HG02970 (cell line): ENCODE data around the gene TADA3.

Experiments
- ATAC-seq: cut with Tn5 transposase; IDR thresholded peaks from one replicate; pipeline ENCODE4 v1.9.1; 2021; ENCODE audit warnings: mild to moderate bottlenecking, moderate library complexity, moderate number of reproducible peaks; ENCODE audit not compliant: unreplicated experiment, low FRiP score

TADA3 gene

GRCh38 chr3:9810433-9810770 lies 18.1 kb upstream of the TADA3 start:
- no peak for ATAC-seq

GRCh38 chr3:9809615-9810432 lies 17.6 kb upstream of the TADA3 start, which contains the start of gene TTLL3:
TTLL3 (plus strand) TSS chr3:9810262; CDS start chr3:9810662, 400 bp downstream.
- no peak for ATAC-seq

- no peak for ATAC-seq
These were observed 17.0 kb upstream of the TADA3 start for GRCh38 chr3:9809239-9809614.

- peak; percentile 45 for ATAC-seq
These were observed 16.2 kb upstream of the TADA3 start for GRCh38 chr3:9808345-9809037.

GRCh38 chr3:9807981-9808344 lies 15.7 kb upstream of the TADA3 start:
- no peak for ATAC-seq

- ATAC-seq, result no peak
These were observed 14.7 kb upstream of the TADA3 start for GRCh38 chr3:9806688-9807589.

GRCh38 chr3:9806137-9806536 lies 13.9 kb upstream of the TADA3 start:
- no peak for ATAC-seq

- ATAC-seq, result no peak
These were observed 12.7 kb upstream of the TADA3 start for GRCh38 chr3:9804996-9805395.

GRCh38 chr3:9803494-9803893 lies 11.2 kb upstream of the TADA3 start:
- no peak for ATAC-seq

- no peak for ATAC-seq
These were observed 8.3 kb upstream of the TADA3 start for GRCh38 chr3:9800529-9800928.

GRCh38 chr3:9797196-9797945 lies 5.1 kb upstream of the TADA3 start:
- ATAC-seq, result no peak

- no peak for ATAC-seq
These were observed 2.9 kb upstream of the TADA3 start for GRCh38 chr3:9795207-9795606.

GRCh38 chr3:9794400-9794799 lies 2.1 kb upstream of the TADA3 start:
- ATAC-seq, result no peak

GRCh38 chr3:9793161-9793781 lies 998 bp upstream of the TADA3 start:
- ATAC-seq, result peak; percentile 8

GRCh38 chr3:9791790-9792404 lies 376 bp downstream of the TADA3 start:
- ATAC-seq, result no peak

GRCh38 chr3:9791127-9791526 lies 1.1 kb downstream of the TADA3 start:
- no peak for ATAC-seq

GRCh38 chr3:9787714-9788113 lies 4.6 kb downstream of the TADA3 start:
- no peak for ATAC-seq

- no peak for ATAC-seq
These were observed 5.2 kb downstream of the TADA3 start for GRCh38 chr3:9786825-9787669.
